HG03442 (cell line): ENCODE results near the gene EARS2.

Source experiments
- ATAC-seq: cut with Tn5 transposase; IDR thresholded peaks from one replicate; pipeline ENCODE4 v1.9.1; 2021; ENCODE audit warnings: mild to moderate bottlenecking, moderate library complexity; ENCODE audit not compliant: unreplicated experiment

The EARS2 gene

DNA sequence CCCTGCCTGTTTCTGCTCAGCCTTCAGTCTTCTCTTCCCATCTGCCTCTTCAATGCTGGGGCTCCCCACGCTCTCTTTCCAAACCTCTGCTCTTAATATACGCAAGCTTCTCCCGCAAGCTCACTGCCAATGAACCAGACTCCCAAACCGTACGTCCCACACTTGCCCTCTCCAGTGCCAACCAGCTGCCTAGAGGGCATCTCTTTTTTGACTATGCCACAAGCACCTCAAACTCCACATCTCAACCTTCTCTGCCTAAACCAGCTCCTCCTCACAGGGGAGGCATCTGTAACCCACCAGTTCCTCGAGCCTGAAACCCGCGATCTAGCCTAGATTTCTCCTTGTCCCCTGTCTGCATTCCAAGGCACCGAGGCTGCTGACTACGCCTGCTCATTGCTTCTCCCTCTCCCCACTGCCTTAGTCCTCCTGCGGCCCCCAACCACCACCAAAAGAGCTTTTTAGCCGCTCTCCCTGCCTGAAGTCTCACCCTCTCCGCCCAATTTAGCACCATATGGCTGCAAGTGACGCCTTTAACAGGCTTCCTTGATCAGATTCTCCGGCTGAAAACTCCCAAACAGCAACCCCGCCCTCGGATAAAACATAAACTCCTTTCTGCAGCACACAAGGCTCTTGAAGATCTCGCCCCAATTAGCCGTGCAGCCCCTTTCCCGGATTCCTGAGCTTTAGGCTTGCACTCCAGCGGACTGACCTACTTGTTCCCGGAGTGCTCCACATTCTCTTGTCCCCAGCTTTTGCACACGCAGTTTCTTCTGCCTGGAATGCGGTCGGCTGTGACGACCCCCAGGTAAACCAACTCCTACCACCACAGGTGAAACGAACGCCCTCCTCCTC, 48.3 kb downstream of the EARS2 start:
- ATAC-seq, result no peak

DNA sequence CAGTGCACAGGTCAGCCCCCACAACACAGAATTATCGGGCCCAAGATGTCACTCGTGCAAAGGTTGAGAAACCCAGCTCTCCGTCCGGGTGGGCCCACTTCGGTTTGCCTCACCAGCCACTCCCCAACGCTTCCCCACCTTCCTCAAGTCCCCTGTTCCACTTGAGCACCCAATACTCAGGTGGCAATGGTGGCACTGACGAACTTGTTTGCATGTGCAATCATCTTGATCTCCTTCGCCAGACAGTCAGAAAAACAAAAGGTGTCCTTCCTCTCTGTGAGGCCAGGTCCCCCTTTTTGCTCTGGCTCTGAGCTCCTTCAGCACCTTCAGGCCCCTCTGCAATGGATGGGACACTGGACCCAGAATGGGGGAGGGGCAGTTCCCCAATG, 50.5 kb downstream of the EARS2 start:
- ATAC-seq, result no peak

DNA sequence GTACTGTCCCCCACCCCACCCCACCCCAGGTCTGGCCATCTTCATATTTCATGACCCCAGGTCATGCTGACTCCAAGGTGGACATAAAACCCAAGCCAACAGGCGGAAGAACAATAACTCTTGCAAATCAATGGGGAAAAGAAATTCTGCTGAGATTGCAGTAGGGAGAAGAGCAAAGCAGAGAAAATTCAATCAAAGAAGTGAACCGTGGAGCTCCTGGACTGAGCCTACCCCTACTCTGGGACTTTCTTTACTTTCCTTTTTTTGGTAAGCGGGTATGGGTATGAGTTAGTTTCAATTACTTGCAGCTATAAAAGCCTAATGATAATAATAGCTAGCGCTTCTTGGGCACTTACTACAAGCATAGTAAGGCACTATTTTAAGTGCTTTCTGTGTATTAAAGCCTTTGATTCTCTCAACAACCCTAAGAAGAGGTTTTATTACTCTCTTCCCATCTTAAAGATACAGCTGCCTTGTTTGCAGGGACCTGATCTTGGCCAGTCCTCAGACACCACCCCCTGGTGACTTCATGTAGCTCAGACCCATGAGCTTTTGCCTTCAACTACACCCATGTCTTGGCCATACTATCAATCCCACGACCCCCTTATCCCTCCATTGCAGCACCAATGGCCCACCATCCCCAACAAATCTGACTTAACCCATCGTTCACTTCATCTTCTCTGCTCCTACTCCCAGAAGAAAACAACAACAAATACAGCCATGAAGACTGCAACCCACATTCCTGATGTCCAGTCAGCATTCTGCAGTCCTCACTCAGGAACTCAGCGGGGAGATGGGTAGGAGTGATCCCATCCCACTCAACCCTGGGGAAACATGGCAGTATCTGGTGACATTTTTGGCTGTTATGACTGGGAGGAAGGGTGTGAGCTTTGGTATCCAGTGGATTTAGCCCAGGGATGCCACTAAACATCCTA, 51.2 kb downstream of the EARS2 start:
- no peak for ATAC-seq

DNA sequence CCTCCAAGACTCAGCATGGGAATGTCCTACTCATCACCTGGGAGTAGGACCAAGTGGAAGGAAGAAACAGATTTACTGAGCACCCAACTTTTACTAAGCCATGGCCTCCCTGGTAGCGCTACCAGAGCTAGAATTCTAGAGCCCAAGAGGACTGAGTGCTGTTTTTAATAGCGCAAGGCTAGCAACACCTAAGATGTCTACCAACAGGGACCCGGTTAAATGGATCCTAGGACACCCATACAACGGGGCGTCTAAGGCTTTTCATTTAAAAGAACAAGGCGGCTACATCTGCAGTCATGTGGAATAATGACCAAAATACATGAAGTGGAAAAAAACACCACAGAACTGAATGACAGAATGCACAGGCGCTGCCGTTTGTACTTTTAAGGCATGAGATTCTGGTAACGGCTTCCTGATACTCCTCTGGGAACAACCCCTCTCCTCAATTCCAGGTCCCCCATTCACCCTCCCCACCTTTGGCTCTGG, 51.9 kb downstream of the EARS2 start:
- no peak for ATAC-seq

DNA sequence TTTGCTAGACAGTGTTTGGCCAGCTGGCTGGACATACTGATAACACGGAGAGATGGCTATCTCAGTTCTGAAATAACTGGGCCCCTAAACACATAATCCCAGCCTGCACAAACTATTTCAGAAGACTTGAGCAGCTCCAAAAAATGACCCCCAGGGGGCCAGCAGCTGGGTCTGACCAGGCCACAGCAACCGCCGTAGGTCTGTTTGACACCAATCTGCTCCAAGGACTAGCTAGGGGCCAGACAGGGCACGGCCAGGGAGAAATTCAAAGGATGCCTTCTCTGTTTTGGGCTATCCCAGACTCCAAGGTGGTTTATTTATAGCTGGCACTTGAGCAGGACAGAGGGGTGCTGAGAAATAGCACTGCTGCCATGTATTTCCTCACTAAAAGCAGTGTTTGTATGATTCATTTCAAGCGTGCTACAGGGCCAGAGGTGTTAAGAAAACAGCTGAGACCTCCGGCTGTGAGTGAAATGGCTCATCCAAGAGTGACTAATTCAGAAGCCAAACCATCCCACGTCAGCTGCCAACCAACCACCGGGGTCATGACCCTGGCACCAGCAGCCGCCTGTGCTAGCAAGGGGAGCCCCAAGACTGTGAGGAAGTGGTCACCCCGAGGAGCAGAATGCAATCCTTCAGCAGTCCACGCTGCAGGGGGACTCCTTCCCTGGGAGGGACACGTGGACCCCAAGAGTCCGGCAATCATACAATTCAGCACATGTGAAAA, 52.5 kb downstream of the EARS2 start:
- peak; percentile 81 for ATAC-seq

DNA sequence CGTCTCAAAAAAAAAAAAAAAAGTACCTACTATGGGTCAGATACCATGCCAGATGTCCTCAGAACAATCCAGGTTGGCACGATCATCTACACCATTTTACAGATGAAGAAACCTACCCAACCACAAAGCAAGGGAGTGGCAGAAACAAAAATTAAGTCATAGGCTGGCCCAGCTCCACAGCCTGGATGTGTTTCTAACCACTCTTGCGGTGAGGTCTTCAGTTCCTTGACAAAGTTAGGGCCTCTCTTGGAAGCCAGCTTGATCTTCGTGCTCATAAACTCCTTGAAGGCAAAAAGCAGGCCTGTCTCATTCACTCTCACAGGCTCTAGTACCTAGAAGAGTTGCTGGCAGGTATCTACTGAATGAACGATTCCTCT, 53.1 kb downstream of the EARS2 start:
- no peak for ATAC-seq

DNA sequence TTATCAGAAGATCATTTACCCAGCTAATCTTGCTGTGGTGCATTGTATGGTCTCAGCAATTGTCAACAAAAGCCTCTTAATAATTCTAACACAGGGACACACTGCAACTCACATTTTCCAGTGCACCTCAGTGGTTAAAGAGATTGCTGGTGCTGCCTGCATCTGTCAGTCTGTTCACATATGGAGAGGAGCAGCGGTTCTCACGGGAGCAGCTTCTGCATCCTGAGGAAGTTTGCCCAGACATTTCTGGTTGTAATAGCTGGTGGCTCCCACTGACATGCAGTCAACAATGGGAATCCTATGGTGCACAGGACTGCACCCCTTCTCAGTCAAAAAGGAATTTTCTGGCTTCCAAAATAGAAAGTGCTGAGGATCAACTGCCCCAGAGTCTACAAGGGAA, 54.7 kb downstream of the EARS2 start:
- no peak for ATAC-seq

DNA sequence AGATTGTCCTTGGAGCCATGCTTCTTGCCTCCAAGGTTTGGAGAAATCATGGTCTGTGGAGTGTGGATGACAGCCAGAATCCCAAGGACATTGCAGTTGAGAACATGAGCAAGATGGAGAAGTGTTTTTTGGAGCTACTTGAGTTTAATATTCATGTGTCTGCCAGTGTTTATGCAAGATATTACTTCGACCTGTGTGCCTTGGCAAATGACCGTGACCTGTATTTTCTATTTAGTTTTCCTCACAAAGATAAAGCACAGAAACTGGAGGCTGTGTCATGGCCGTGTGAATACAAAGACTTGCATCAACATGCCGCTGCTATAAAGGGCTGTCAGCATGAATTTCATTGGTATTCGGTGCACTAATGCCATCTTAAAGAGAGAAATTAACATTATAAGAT, 55.9 kb downstream of the EARS2 start:
- ATAC-seq, result no peak

DNA sequence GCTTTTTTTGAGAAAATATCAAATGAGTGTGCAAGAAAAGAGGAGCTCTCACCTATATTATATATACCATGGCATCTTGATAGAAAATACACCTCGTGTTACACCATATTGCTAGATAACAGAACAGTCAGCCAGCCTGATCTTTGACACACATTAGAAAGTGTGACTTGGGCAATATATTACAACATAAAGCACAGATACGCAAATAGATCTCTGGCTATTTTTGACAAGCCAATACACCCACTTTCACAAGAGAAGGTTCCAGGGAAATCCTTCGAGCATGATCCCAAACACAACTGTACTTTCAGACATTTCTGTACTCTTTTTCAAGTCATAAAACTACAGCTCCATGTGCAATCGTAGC, 56.3 kb downstream of the EARS2 start:
- ATAC-seq, result no peak

DNA sequence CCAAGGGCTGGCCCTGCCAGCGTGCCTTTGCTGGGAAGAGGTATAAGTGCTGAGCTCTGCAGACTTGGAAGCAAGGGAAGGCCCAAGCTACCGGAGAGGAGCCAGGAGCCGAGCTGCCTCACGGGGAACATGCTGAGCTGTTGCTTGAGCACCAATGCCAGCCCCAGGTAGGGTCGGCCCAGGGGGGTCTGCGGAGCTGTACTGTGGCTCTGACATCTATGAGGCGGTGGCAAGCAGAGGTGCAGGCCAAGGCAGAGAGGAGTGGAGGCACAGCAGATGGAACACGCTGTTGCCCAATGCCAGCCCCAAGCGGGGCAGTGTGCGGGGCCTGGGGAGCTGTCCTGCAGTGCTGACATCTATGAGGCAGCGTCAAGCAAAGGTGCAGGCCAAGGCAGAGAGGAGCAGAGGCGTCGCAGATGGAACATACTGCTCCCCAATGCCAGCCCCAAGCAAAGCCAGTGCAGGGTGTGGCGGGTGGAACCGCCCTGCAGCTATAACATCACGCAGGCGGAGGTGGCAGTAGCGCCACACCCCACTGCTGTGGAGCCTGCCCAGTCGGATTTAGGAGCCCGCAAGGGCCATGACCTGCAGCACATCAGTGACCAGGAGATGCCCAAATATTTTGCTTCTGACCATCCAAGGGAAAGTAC, 56.8 kb downstream of the EARS2 start:
- ATAC-seq, result no peak

DNA sequence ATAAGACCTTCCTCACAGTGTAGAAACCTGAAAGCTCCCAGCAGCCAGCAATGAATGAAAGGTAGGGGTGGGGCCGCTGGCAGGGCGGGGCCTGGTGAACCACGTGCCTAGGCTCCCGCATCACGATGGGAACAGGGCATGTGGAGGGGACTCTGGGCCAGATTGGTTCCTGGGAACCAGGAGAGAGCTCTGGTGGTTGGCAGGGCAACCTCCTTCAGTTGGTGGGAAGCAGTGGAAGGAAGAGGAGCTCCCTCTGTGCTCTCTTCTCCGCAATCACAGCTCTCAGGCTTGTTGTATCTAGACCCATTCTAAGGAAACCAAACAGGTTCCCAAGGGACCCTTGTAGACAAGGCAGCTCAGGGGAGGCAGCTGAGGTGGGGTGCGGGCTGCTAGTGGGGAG, 57.3 kb downstream of the EARS2 start:
- ATAC-seq, result no peak

DNA sequence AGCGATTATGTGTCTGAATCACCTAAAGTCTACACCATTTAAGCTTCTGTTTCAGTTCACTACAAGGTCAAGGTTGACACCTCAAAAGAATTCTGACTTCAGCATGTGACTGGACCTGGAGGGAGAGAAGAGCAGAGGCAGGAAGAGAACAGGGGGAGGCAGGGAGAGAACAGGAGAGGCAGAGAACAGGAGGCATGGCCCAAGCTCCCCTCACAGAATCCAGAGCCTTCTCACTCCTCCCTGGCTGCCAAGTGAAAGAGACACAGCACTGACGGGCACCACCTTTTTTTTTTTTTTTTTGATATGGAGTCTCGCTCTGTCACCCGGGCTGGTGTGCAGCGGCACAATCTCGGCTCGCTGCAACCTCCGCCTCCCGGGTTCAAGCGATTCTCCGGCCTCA, 58.3 kb downstream of the EARS2 start:
- ATAC-seq, result no peak

DNA sequence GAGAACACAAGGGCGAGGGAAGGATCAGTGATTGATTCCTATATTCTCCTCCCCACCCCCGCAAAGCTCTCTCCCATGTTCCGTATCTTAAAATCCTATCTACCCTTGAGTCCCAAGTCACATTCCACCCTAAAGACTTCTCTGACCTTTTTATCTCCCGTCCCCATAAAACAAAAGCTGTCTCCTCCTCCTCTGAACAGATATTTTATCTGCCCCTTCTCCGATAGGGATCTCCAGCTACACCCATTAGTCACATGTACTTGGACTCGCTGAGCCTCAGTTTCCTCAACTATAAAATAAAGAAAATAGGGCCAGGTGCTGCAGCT, 59.6 kb downstream of the EARS2 start:
- no peak for ATAC-seq

DNA sequence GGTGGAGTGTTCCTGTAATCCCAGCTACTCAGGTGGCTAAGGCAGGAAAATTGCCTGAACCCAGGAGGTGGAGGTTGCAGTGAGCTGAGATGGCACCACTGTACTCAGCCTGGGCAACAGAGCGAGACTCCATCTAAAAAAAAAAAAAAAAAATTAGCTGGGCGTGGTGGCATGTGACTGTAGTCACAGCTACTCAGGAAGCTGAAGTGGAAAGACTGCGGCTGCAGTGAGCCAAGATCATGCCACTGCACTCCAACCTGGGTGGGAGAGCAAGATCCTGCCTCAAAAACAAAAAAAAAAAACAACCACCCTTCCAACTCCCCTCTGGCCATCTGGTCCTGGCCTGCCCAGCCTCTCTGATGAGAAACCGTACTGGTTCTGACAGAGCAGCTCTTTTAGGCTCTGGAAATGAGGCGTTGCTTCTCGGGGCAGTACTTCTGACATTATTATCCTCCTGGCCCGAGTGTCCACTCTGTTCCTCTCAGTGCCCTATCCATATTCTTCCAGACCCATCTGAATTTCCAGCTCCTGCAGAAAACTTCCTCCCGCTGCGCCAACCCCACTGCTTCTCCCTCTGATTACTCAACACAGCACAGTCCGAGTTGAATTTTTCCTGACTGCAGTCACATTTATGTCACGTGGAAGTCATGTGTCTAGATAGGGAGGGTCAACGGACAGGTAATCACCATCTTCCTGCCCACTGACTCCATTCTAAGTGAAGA, 60.2 kb downstream of the EARS2 start:
- ATAC-seq, result no peak

DNA sequence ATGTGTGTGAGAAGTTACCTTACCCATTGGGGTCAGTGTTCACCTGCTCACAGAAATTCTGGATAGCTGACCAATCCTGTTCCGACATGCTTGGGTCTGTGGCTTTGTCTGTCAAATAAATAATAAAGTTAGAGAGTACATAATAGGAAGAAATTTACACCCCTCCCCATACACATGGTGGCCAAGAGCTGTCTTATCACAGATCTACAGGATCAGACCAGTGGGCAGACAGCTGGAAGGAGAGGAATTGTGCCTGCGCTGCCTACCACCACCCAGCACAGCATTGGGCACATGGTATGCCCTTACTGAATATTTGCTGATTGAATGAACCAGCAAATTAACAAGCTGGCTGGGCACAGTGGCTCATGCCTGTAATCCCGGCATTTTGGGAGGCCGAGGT, 61.5 kb downstream of the EARS2 start:
- no peak for ATAC-seq

DNA sequence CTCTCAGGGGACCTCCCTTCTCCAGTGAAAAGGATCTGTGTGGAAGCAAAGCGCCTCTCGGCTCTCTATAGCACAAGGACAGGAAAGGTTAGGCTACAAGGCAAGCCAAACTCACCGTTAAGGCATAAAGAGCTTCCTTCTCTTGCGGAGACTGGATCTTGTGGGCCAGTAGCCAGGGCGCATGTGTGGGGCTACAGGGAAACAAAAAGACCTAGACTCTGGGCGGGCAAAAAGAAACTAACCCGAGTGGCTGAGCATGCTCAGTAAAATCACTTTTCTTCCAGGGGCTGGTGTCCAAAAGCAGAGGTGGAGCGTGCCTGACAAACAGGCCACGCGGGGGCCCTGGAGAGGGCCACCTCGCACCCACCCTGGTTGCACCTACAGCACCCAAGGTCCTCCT, 63.0 kb downstream of the EARS2 start:
- ATAC-seq, result no peak

DNA sequence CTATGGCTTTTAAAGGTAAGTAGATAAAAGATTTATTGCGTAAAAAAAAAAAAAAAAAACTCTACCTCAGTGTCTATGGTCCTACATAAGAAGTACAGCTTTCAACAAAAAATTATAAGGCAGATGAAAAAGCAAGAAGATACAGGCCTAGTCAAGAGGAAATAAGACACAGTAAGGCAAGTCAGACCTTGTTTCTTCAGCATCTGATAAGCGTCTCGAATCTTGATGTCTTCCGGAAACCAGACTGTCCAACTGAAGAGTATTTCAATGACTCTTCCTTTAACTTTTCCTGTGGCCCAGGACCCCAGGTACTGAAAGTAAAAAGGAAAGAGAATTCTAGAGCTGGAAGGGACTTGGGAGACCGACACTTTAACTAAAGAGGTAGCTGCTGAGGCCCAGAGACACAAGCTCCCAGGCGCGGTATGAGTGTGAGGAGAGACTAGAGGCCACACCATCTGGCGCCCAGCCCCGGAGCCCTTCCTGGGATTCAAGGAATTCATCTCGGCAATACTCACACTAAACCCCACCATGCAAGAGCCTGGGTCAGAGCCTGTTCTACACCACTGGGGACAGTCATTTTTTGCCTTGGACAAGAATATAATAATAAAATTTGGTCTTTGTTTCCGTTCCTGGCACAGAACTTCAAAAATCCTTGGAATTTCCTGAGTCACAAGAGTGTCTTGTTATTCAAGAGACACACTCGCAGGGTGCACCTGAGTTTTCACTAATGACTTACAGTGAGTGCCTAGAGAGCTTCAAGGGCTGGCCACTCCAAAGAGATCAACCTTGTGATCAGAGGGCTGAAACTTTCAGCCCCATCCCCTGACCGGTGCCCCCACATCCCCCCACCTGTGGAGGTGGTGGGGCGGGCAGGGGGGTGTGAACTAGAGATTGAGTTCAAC, 65.4 kb downstream of the EARS2 start:
- ATAC-seq, result no peak

DNA sequence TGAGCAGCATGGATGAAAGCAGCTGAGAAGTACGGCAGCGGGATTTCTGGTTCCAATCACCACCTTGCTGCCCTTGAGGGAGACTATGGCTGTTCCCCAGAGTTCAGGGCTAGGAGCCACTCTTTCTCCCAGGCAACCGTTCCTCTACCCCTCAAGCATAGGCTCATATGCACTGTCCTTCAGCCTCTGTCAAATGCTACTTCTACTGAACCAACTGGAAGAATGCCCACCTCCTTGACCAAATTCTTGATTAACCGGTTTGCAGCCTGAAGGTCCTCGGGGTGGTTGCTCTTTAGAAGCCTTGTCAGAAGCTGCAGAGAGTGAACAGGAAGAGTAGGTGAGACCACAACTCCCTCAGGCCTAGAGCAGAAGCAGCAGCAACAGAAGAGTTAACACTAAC, 70.7 kb downstream of the EARS2 start:
- no peak for ATAC-seq

DNA sequence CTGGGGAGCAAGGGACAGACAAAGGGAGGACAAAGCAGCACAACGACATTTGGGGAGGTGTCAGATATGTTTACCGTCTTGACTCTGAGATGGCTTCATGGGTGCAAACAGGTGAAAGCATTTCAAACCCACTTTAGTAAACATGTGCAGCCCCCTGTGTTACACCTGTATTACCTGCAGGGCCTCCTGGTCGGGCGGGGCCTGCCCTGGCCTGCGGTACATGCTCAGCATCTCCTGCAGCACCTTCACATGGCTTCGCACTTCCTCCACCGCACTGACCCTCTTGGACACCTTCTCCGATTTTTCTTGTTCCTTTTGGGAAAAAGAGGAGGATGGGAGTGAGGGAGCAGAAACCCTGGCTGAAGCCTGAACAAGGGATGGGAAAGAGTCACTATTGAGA, 71.3 kb downstream of the EARS2 start:
- no peak for ATAC-seq
